ENCODE results near the gene RBM24. TPM values are rescaled to one million over a fixed set of nuclear protein-coding genes. Genes with fewer than 3 reads are reported as not detected.

RBM24 gene
- total and polyA plus RNA-seq, 2 of the 4 experiments (the other 2 are of a cell fraction): 4.1 to 6.6 TPM

- Histone ChIP-seq H3K56ac (ENCODE audit: extremely low read depth, insufficient read depth, low read length) (peak overlapping the region; percentile 56), H2BK120ac (ENCODE audit: low read depth, low read length) (peak overlapping the region; percentile 76), H3K9ac (ENCODE audit: low read depth, low read length) (peak overlapping the region; percentile 89), H3K14ac (replicated peaks; ENCODE audit: low read depth, low read length) (peak overlapping the region; percentile 88), H2AFZ (replicated peaks; ENCODE audit: low read length, poor library complexity) (peak overlapping the region; percentile 91), H3K18ac (ENCODE audit: low read depth, low read length) (peak overlapping the region; percentile 86), H2AK5ac (ENCODE audit: low read depth, low read length) (peak overlapping the region; percentile 21; the same call in 1 of the 2 replicates), H3K27me3 (ENCODE audit: control insufficient read depth, insufficient read depth, low read length) (no peaks in the 10 kb centered on the region), H3K9me3 (ENCODE audit: control insufficient read depth, insufficient read depth, low read length) (no peaks in the 10 kb centered on the region), H3K4ac (ENCODE audit: low read depth, low read length) (peak overlapping the region; percentile 49), H3K79me1 (ENCODE audit: low read depth in 1 of 2, low read length in 2 of 2) (peaks cover 5 to 29% of the 10 kb centered on the region in 2 experiments; a peak in 3 of 4 replicates), H2BK5ac (ENCODE audit: low read depth, low read length, poor library complexity, severe bottlenecking) (peak overlapping the region; percentile 69), H2AK9ac (replicated peaks; ENCODE audit: low read depth, low read length, poor library complexity) (peak overlapping the region; percentile 43), H3K23ac (ENCODE audit: low read depth, low read length) (peak overlapping the region; percentile 80), H3K4me1 (ENCODE audit: control insufficient read depth, insufficient read depth, low read length) (peaks cover 14% of the 10 kb centered on the region), H4K5ac (ENCODE audit: low read depth, low read length) (peak overlapping the region; percentile 65), H4K91ac (ENCODE audit: insufficient read depth, low read depth, low read length) (peak overlapping the region; percentile 66; the same call in 1 of the 2 replicates), H3K4me3 (ENCODE audit: insufficient read depth, low read depth, low read length) (peak overlapping the region; percentile 98), H4K20me1 (ENCODE audit: insufficient read depth, low read length) (no peaks in the 10 kb centered on the region), H2BK20ac (ENCODE audit: low read depth, low read length) (peak overlapping the region; percentile 38; the same call in 1 of the 2 replicates), H4K8ac (ENCODE audit: low read depth in 2 of 2, low read length in 2 of 2) (peak overlapping the region in 1 of 2 experiments; percentile 50; a peak in 3 of 4 replicates), H3K27ac (ENCODE audit: insufficient read depth, low read length) (peak overlapping the region; percentile 79), H3K9me1 (ENCODE audit: insufficient read depth, low read length) (peaks cover 8% of the 10 kb centered on the region; the same call in 1 of the 2 replicates), H3K4me2 (ENCODE audit: low read depth, low read length) (peak overlapping the region; percentile 81), H2BK15ac (ENCODE audit: low read depth, low read length) (peak overlapping the region; percentile 74; the same call in 1 of the 3 replicates), H3K36me3 (ENCODE audit: control insufficient read depth, insufficient read depth, low read length) (no peaks in the 10 kb centered on the region)
- peak; percentile 24 for DNase-seq
- ChIA-PET POLR2A (ENCODE audit: unreplicated experiment) (no interaction called here), CTCF (no interaction called here)
- dilution Hi-C loops (cut with HindIII; ENCODE audit: low sequenced_read_pairs, unreplicated experiment): no loop called here
- BruUV-seq (replicated peaks): no TSS peak
- in situ Hi-C loops (cut with MboI; ENCODE audit: low sequenced_read_pairs): loop anchor here (10.0 kb wide), 1 partner anchor 303 kb away; no protein-coding TSS in a partner anchor
- ATAC-seq (ENCODE audit: low read depth): peak; percentile 16
- intact Hi-C loops (cut with micrococcal nuclease): loop anchor here (1.0 to 2.0 kb wide), 2 partner anchors 125 to 303 kb away; no protein-coding TSS in a partner anchor
- WGBS, 2 experiments (ENCODE audit: extremely low coverage in 2 of 2, insufficient read length in 1 of 2): 2% methylated on average over 9 of the region's 77 CpGs; no CpG with 5 or more reads in 1 of the 2 experiments
- TF ChIP-seq RAD21 (IDR thresholded peaks at IDR 0.05; ENCODE audit: low read length): no peak
Observed at GRCh38 chr6:17281497-17282481, 628 bp downstream of the RBM24 start.
